GM21515 (cell line): ENCODE data around the gene ANKRD12.
A peak's percentile ranks its signal among the peaks of the same experiment; 100 is the strongest.

ENCODE experiments used
- ATAC-seq: cut with Tn5 transposase; IDR thresholded peaks from one replicate; pipeline ENCODE4 v1.9.1; 2021; ENCODE audit not compliant: unreplicated experiment

Gene ANKRD12

DNA sequence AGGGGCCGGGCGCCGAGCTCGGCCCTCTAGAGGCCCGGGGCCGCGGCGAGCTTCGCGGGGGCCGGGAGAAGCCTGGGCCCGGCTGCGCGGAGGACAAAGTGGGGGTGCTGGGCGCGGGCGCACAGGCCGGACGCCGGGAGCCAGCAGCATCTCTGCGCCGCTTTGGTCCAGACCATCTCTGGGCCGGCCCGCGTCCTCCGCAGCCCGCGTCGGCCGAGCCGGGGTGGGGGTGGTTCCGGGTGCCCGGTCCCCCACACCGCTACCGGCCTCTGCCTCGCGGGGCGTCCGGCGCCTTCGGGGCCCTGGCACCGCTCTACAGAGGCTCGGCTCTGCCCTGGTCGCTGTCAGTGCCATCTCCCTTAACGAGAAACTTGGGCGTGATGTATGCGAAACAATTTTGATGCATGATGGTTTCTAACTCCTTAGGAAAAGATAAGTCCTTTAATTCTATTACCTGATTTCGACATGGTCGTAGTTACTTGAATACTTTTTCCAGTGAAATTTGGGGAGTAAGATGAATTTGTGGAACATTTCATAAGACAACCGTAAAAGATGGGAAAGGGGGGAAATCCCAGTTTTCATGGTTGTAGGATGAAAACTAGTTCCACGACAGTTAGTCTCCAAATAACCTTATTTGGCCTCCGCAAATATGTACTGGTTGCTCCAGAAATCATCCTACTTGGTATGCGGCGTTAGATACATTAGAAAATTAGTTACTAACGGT is 198.6 kb downstream of the ANKRD12 start:
- peak; percentile 44 for ATAC-seq
